Measurements from ENCODE around the gene SNPH. TPM values are rescaled to one million over a fixed set of nuclear protein-coding genes. Genes with fewer than 3 reads are reported as not detected.

The SNPH gene
- total RNA-seq, 4 donors from 2014 or later: 0.89 to 3.8 (median 2.5) TPM

DNA sequence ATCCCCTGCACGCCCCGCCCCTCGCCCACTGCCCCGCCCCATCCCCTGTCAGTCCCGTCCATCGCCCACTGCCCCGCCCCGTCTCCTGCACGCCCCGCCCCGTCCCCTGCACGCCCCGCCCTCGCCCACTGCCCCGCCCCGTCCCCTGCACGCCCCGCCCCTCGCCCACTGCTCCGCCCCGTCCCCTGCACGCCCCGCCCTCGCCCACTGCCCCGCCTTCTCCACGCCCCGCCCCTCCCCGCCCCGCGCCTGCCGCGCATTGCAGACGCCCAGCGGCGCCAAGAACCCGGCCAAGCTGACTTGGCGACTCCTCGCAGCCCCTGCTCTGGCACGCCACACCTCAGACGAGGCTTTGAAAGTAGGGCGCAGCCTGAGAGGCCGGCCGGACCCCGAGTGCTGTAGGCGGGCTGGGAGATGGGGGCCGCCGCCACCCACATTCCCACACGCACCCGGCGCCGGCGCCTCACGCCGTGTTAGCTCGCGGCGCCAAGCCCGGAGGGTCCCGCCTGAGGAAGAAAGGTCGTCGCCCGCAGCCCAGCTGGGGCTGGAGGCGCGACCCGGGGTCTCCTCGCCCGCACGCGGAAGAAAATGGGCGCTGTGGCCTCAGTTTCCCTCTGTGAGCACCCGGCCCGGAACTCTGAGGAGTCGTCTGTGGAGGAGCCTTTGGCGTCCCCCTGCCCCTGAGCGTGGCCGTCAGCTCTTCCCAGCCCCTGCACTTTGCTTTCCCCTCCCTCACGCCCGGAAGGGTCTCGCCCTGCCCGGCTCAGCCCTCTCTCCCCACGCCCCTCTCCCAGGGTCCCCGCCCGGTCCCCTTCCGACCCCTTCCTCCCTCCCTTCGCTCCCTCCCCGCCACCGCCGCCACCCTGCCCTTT is 40.1 kb upstream of the SNPH start, which contains the start of gene RAD21L1:
RAD21L1 (plus strand) TSS at position 262 of the 872 bp plus-strand sequence. CDS start 2,410 bp downstream, outside the sequence.
- H3K4me3 ChIP-seq: peak within 1 kb of the TSS; percentile 74
- TF ChIP-seq POLR2AphosphoS5 (IDR thresholded peaks at IDR 0.05) (no peak), POLR2A (IDR thresholded peaks at IDR 0.05) (no peak), EP300 (IDR thresholded peaks at IDR 0.05) (no peak), CTCF (IDR thresholded peaks at IDR 0.05) (no peak)
- peak; percentile 84 to 89 for DNase-seq (ENCODE audit: low spot score in 2 of 2)
- H3K4me1 ChIP-seq: peaks cover 18% of the 10 kb centered on the region
- H3K36me3 ChIP-seq: no peaks in the 10 kb centered on the region
- under 1% methylated on average over 24 of the region's 88 CpGs for WGBS
- peaks cover 48% of the 10 kb centered on the region for H3K27me3 ChIP-seq
- H3K9me3 ChIP-seq: no peaks in the 10 kb centered on the region
- no peak within 1 kb of the TSS for H3K27ac ChIP-seq

DNA sequence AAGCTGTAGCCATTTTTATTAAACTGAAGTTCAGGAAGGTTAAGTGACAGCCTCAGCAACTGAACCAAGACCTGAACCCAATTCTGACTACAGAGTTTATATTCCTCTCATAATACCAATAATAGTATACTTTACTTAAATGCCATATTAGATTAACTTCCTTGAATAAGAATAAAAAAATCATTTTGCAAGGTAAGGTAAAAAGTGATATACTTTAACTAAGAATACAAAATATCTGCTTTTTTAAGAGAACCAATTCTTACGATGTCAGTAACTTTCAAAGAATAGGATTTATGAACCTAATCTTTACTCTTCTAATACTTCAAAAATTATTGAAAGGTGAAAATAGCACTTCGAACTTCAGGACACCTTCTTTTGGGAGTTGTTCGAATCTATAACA is 36.6 kb upstream of the SNPH start:
- peaks cover 57% of the 10 kb centered on the region for H3K27me3 ChIP-seq
- H3K4me1 ChIP-seq: peaks cover 18% of the 10 kb centered on the region
- H3K4me3 ChIP-seq: no peak overlapping the region
- H3K36me3 ChIP-seq: no peaks in the 10 kb centered on the region
- 82% methylated on average over 3 of the region's 3 CpGs for WGBS
- no peak for DNase-seq (ENCODE audit: low spot score in 2 of 2)
- no peak for TF ChIP-seq POLR2AphosphoS5 (IDR thresholded peaks at IDR 0.05)
- no peak for TF ChIP-seq POLR2A (IDR thresholded peaks at IDR 0.05)
- no peak for TF ChIP-seq CTCF (IDR thresholded peaks at IDR 0.05)
- no peak for TF ChIP-seq EP300 (IDR thresholded peaks at IDR 0.05)
- no peak overlapping the region for H3K27ac ChIP-seq
- no peaks in the 10 kb centered on the region for H3K9me3 ChIP-seq

DNA sequence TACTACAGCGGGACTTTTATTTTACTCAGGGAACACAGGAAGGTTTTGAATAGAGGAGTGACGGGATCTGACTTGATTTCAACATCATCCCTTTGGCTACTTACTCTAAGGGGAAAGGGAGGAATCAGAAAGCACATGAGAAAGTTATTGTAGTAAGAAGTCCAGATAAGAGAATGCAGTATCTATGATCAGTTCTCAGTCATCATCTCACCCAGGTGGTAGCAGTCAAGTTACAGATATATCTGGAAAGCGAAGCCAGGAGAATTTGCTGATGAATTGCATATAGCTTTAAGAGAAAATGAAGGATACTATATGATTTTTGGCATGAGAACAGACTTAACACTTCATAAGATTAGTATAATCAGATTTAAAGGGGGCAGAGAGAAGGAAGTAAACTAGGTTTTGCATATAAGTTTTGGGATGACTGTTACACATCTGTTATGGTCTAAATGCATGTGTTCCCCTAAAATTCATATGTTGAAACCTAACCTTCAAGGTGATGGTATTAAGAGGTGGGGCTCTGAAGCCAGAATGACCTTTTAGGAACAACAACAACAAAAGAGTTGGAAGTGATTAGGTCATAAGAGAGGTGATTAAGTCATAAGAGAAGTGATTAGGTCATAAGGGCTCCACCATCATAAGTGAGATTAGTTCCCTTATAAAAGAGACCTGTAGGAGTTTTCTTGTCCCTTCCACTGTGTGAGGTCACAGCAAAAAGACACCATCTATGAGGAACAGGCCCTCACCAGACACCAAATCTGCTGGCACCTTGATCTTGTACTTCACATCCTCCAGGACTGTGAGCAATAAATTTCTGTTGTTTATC is 33.6 kb upstream of the SNPH start:
- TF ChIP-seq POLR2AphosphoS5 (IDR thresholded peaks at IDR 0.05) (no peak), CTCF (IDR thresholded peaks at IDR 0.05) (no peak), POLR2A (IDR thresholded peaks at IDR 0.05) (no peak), EP300 (IDR thresholded peaks at IDR 0.05) (no peak)
- DNase-seq (ENCODE audit: low spot score in 2 of 2): no peak
- Histone ChIP-seq H3K4me1 (no peaks in the 10 kb centered on the region), H3K27ac (no peak overlapping the region), H3K36me3 (no peaks in the 10 kb centered on the region), H3K9me3 (no peaks in the 10 kb centered on the region), H3K4me3 (no peak overlapping the region), H3K27me3 (peaks cover 46% of the 10 kb centered on the region)
- 77% methylated on average over 3 of the region's 3 CpGs for WGBS

DNA sequence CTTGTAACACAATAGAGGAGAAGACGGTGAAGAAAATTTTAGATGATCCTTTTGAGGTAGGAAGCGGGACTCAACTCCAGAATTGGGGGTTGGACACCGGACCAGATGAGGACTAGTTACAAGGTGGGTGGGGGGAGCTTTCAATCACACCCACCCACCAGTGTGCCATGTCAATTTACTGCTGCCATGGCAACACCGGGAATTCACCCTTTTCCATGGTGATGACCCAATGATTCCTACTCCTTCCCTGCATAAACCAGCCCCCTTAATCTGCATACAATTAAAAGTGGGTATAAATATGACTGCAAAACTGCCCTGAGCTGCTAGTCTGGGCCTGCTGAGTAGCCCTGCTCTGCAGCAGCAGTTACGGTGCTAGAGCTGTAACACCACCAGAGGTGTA is 25.5 kb upstream of the SNPH start:
- no peak for DNase-seq (ENCODE audit: low spot score in 2 of 2)
- peaks cover 22% of the 10 kb centered on the region for H3K27me3 ChIP-seq
- H3K4me1 ChIP-seq: no peaks in the 10 kb centered on the region
- TF ChIP-seq EP300 (IDR thresholded peaks at IDR 0.05) (no peak), CTCF (IDR thresholded peaks at IDR 0.05) (no peak), POLR2A (IDR thresholded peaks at IDR 0.05) (no peak), POLR2AphosphoS5 (IDR thresholded peaks at IDR 0.05) (no peak)
- 81% methylated on average over 5 of the region's 5 CpGs for WGBS
- H3K27ac ChIP-seq: no peak overlapping the region
- H3K36me3 ChIP-seq: no peaks in the 10 kb centered on the region
- H3K9me3 ChIP-seq: no peaks in the 10 kb centered on the region
- no peak overlapping the region for H3K4me3 ChIP-seq

- no peak overlapping the region for H3K4me3 ChIP-seq
- no peaks in the 10 kb centered on the region for H3K4me1 ChIP-seq
- DNase-seq (ENCODE audit: low spot score in 2 of 2): no peak
- TF ChIP-seq POLR2AphosphoS5 (IDR thresholded peaks at IDR 0.05) (no peak), CTCF (IDR thresholded peaks at IDR 0.05) (no peak), EP300 (IDR thresholded peaks at IDR 0.05) (no peak), POLR2A (IDR thresholded peaks at IDR 0.05) (no peak)
- H3K9me3 ChIP-seq: no peaks in the 10 kb centered on the region
- H3K27ac ChIP-seq: no peak overlapping the region
- H3K36me3 ChIP-seq: no peaks in the 10 kb centered on the region
- H3K27me3 ChIP-seq: peaks cover 22% of the 10 kb centered on the region
These were observed 24.6 kb upstream of the SNPH start for GRCh38 chr20:1241456-1241855.
